Testis (tissue), 2 donors: ENCODE data around the gene ANO4.

Experiments
- CTCF ChIP-seq, 3 experiments: fragments of 450-650 bp in 2 of 3; fragments of 200-600 bp in 1 of 3; sonication (generic) in 1 of 3; IDR thresholded peaks; one replicate each; pipeline ENCODE4 v1.5.1; 2016 to 2019; ENCODE audit warnings: antibody characterized with exemption in 3 of 3, mild to moderate bottlenecking in 2 of 3, moderate library complexity in 1 of 3
- POLR2A ChIP-seq: fragments of 450-650 bp; IDR thresholded peaks from one replicate; pipeline ENCODE4 v1.6.1; 2017; ENCODE audit warnings: antibody characterized with exemption, mild to moderate bottlenecking, moderate library complexity

- TF ChIP-seq CTCF (IDR thresholded peaks at IDR 0.05): no peak
- no peak for TF ChIP-seq POLR2A
Observed at GRCh38 chr12:100897240-100897639, 102.7 kb downstream of the ANO4 start.
